OCI-LY7 (cell line): ENCODE measurements around the gene KLLN.

Experiments used
- EZH2phosphoT487 ChIP-seq: fragments of 200-600 bp; sonication (generic); IDR thresholded peaks from 2 replicates; pipeline ENCODE4 v1.6.1; 2018; ENCODE audit warnings: low read depth, borderline replicate concordance, mild to moderate bottlenecking, mixed run types, antibody characterized with exemption, low read length, moderate library complexity, mixed read lengths
- TF ChIP-seq, protein P1 (sequence below): fragments of 200-600 bp; sonication (generic); conservative IDR thresholded peaks from 2 replicates; pipeline ENCODE4 v1.5.1; 2014; ENCODE audit warnings: mild to moderate bottlenecking, antibody characterized with exemption, low read length, moderate library complexity, mixed read lengths

- TF ChIP-seq, protein P1, sequence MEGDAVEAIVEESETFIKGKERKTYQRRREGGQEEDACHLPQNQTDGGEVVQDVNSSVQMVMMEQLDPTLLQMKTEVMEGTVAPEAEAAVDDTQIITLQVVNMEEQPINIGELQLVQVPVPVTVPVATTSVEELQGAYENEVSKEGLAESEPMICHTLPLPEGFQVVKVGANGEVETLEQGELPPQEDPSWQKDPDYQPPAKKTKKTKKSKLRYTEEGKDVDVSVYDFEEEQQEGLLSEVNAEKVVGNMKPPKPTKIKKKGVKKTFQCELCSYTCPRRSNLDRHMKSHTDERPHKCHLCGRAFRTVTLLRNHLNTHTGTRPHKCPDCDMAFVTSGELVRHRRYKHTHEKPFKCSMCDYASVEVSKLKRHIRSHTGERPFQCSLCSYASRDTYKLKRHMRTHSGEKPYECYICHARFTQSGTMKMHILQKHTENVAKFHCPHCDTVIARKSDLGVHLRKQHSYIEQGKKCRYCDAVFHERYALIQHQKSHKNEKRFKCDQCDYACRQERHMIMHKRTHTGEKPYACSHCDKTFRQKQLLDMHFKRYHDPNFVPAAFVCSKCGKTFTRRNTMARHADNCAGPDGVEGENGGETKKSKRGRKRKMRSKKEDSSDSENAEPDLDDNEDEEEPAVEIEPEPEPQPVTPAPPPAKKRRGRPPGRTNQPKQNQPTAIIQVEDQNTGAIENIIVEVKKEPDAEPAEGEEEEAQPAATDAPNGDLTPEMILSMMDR: no peak
- no peak for TF ChIP-seq EZH2phosphoT487
Measured at GRCh38 chr10:87880336-87880735, 17.0 kb upstream of the KLLN start.
